ENCODE results near the gene EHMT1. TPM values are rescaled to one million over a fixed set of nuclear protein-coding genes. Genes with fewer than 3 reads are reported as not detected.

Gene EHMT1
- total and polyA plus RNA-seq, 9 of the 15 experiments (the other 6 are each of a cell fraction or from before 2014, with no cell fraction given), result 2.2 to 76.0 (median 36.4) TPM

- no peak for TF ChIP-seq ARID3A (IDR thresholded peaks at IDR 0.05; ENCODE audit: borderline replicate concordance, low read depth, low read length)
- TF ChIP-seq ZNF589 (CRISPR knock-in tag; IDR thresholded peaks at IDR 0.05; ENCODE audit: low read depth), result no peak
- no peak for TF ChIP-seq MAFG (tag; conservative IDR thresholded peaks at IDR 0.05)
- peak; percentile 98 for TF ChIP-seq RBM22 (IDR thresholded peaks at IDR 0.05; ENCODE audit: low read depth, low read length, poor library complexity, severe bottlenecking)
- no peak for TF ChIP-seq ZSCAN29 (IDR thresholded peaks at IDR 0.05)
- no peak for TF ChIP-seq ZC3H4 (CRISPR knock-in tag; IDR thresholded peaks at IDR 0.05; ENCODE audit: borderline replicate concordance)
- TF ChIP-seq SNIP1 (IDR thresholded peaks at IDR 0.05; ENCODE audit: low read depth), result no peak
- peak in 2 of 3 experiments; percentile 43 to 90; a peak in 2 of 6 replicates for TF ChIP-seq ZBTB11 (CRISPR knock-in tag; IDR thresholded peaks at IDR 0.05)
- no peak for TF ChIP-seq SFPQ (IDR thresholded peaks at IDR 0.05; ENCODE audit: low read depth, low read length)
- no peak for TF ChIP-seq BRCA1 (IDR thresholded peaks at IDR 0.05)
- TF ChIP-seq BRCA1 (CRISPR knock-in tag; IDR thresholded peaks at IDR 0.05), result no peak
- TF ChIP-seq PCBP1 (IDR thresholded peaks at IDR 0.05; ENCODE audit: low read depth, low read length, poor library complexity, severe bottlenecking), result peak; percentile 77
- TF ChIP-seq RBM25 (IDR thresholded peaks at IDR 0.05; ENCODE audit: low read depth, low read length, severe bottlenecking), result no peak
- no peak for TF ChIP-seq HDGF (IDR thresholded peaks at IDR 0.05)
- no peak; a peak in 1 of 4 replicates for TF ChIP-seq SRF (CRISPR knock-in tag; IDR thresholded peaks at IDR 0.05)
- no peak for TF ChIP-seq ZNF431 (CRISPR knock-in tag; IDR thresholded peaks at IDR 0.05)
Observed at GRCh38 chr9:137618105-137619067, at the start of gene EHMT1 (continued).
